ENCODE measurements around the gene TYROBP.

Gene TYROBP

GRCh38 chr19:35937345-35938281 is 29.5 kb upstream of the TYROBP start:
- H4K20me1 ChIP-seq (ENCODE audit: insufficient read depth, low read length): no peaks in the 10 kb centered on the region
- TF ChIP-seq EZH2 (IDR thresholded peaks at IDR 0.05; ENCODE audit: borderline replicate concordance, low read length): no peak
- TF ChIP-seq CTCF (IDR thresholded peaks at IDR 0.05; ENCODE audit: low read length): no peak
- no peak overlapping the region for H3K27ac ChIP-seq (ENCODE audit: low read depth, low read length, poor library complexity, severe bottlenecking)
- H3K4me1 ChIP-seq (ENCODE audit: insufficient read depth, low read length, severe bottlenecking): peaks cover 9% of the 10 kb centered on the region
- no peak overlapping the region for H2AFZ ChIP-seq (ENCODE audit: low read length)
- 0 out of 2 replicates have a peak overlapping the region, but pooled peaks have one; percentile 69 for H3K4me2 ChIP-seq (ENCODE audit: low read length)
- no peaks in the 10 kb centered on the region for H3K79me2 ChIP-seq (ENCODE audit: insufficient read depth, low read length)
- H3K9me3 ChIP-seq (ENCODE audit: low read length): no peaks in the 10 kb centered on the region
- H3K9ac ChIP-seq (ENCODE audit: low read length): no peak overlapping the region
- H3F3A ChIP-seq (ENCODE audit: insufficient read depth, low read length): no peaks in the 10 kb centered on the region
- no peaks in the 10 kb centered on the region for H3K9me2 ChIP-seq (ENCODE audit: low read depth, low read length)
- no peaks in the 10 kb centered on the region for H3K36me3 ChIP-seq (ENCODE audit: insufficient read depth, low read length)
- H3K27me3 ChIP-seq (ENCODE audit: insufficient read depth, low read length): peaks cover 5% of the 10 kb centered on the region; the same call in 1 of the 2 replicates
- H3K4me3 ChIP-seq (ENCODE audit: low read depth, low read length, poor library complexity, severe bottlenecking): no peak overlapping the region

- Histone ChIP-seq H3K9me3 (ENCODE audit: low read length) (no peaks in the 10 kb centered on the region), H3K9ac (ENCODE audit: low read length) (peak overlapping the region; percentile 57; the same call in 1 of the 2 replicates), H3F3A (ENCODE audit: insufficient read depth, low read length) (no peaks in the 10 kb centered on the region), H3K9me2 (ENCODE audit: low read depth, low read length) (no peaks in the 10 kb centered on the region), H3K4me3 (ENCODE audit: low read depth, low read length, poor library complexity, severe bottlenecking) (peak overlapping the region; percentile 50), H3K79me2 (ENCODE audit: insufficient read depth, low read length) (no peaks in the 10 kb centered on the region), H3K27ac (ENCODE audit: low read depth, low read length, poor library complexity, severe bottlenecking) (no peak overlapping the region), H3K27me3 (ENCODE audit: insufficient read depth, low read length) (peaks cover 5% of the 10 kb centered on the region; the same call in 1 of the 2 replicates), H3K4me2 (ENCODE audit: low read length) (peak overlapping the region; percentile 69), H3K4me1 (ENCODE audit: insufficient read depth, low read length, severe bottlenecking) (peaks cover 12% of the 10 kb centered on the region), H2AFZ (ENCODE audit: low read length) (no peak overlapping the region), H4K20me1 (ENCODE audit: insufficient read depth, low read length) (no peaks in the 10 kb centered on the region), H3K36me3 (ENCODE audit: insufficient read depth, low read length) (no peaks in the 10 kb centered on the region)
- TF ChIP-seq EZH2 (IDR thresholded peaks at IDR 0.05; ENCODE audit: borderline replicate concordance, low read length) (no peak), CTCF (IDR thresholded peaks at IDR 0.05; ENCODE audit: low read length) (no peak)
Measured at GRCh38 chr19:35936738-35937268, 28.7 kb upstream of the TYROBP start.

- peaks cover 5% of the 10 kb centered on the region; the same call in 1 of the 2 replicates for H3K27me3 ChIP-seq (ENCODE audit: insufficient read depth, low read length)
- peak within 1 kb of the TSS; percentile 69 for H3K4me2 ChIP-seq (ENCODE audit: low read length)
- H3K79me2 ChIP-seq (ENCODE audit: insufficient read depth, low read length): no peaks in the 10 kb centered on the region
- H3F3A ChIP-seq (ENCODE audit: insufficient read depth, low read length): no peaks in the 10 kb centered on the region
- H3K9ac ChIP-seq (ENCODE audit: low read length): peak within 1 kb of the TSS; percentile 57; the same call in 1 of the 2 replicates
- no peak within 1 kb of the TSS for H2AFZ ChIP-seq (ENCODE audit: low read length)
- no peak within 1 kb of the TSS for H3K27ac ChIP-seq (ENCODE audit: low read depth, low read length, poor library complexity, severe bottlenecking)
- no peaks in the 10 kb centered on the region for H3K36me3 ChIP-seq (ENCODE audit: insufficient read depth, low read length)
- no peaks in the 10 kb centered on the region for H3K9me2 ChIP-seq (ENCODE audit: low read depth, low read length)
- no peaks in the 10 kb centered on the region for H3K9me3 ChIP-seq (ENCODE audit: low read length)
- H3K4me3 ChIP-seq (ENCODE audit: low read depth, low read length, poor library complexity, severe bottlenecking): peak within 1 kb of the TSS; percentile 50
- peaks cover 15% of the 10 kb centered on the region for H3K4me1 ChIP-seq (ENCODE audit: insufficient read depth, low read length, severe bottlenecking)
- H4K20me1 ChIP-seq (ENCODE audit: insufficient read depth, low read length): no peaks in the 10 kb centered on the region
- TF ChIP-seq EZH2 (IDR thresholded peaks at IDR 0.05; ENCODE audit: borderline replicate concordance, low read length) (no peak), CTCF (IDR thresholded peaks at IDR 0.05; ENCODE audit: low read length) (no peak)
Measured at GRCh38 chr19:35935911-35936737, 28.0 kb upstream of the TYROBP start, which contains the start of gene LRFN3. Gene LRFN3 (plus strand): TSS chr19:35936374. CDS start chr19:35939426, 3,052 bp downstream.

Data from OCI-LY1 (cell line).